OCI-LY3 (cell line): ENCODE data around the gene ARHGAP24.

ENCODE experiments used
- H2AFZ ChIP-seq: fragments of 200-600, 300-600 bp; shearing (Covaris generic); 2 replicates; pipeline ENCODE4 v1.6.0; 2014; ENCODE audit warnings: antibody characterized with exemption, low read depth, low read length
- H3K27ac ChIP-seq: fragments of 200-600, 300-600 bp; sonication (generic); 2 replicates; pipeline ENCODE4 v1.5.1; 2014; ENCODE audit warnings: mild to moderate bottlenecking, low read length, moderate library complexity, mixed read lengths
- H3K27me3 ChIP-seq: fragments of 200-600, 300-600 bp; sonication (generic); 2 replicates; pipeline ENCODE4 v1.6.1; 2014; ENCODE audit warnings: low read depth, low read length, mixed read lengths
- H3K36me3 ChIP-seq: fragments of 200-600, 300-600 bp; sonication (generic); replicated peaks from 2 replicates; pipeline ENCODE3; 2014; ENCODE audit warnings: low read depth, low read length, mixed read lengths
- H3K4me1 ChIP-seq: fragments of 300-600, 200-600 bp; sonication (generic); 2 replicates; pipeline ENCODE4 v1.6.1; 2014; ENCODE audit warnings: low read length, mixed read lengths
- H3K4me2 ChIP-seq: fragments of 200-600, 300-600 bp; sonication (generic); 2 replicates; pipeline ENCODE4 v1.6.1; 2014; ENCODE audit warnings: low read length, mixed read lengths
- H3K4me3 ChIP-seq: fragments of 300-600, 200-600 bp; sonication (generic); 2 replicates; pipeline ENCODE4 v1.5.1; 2014; ENCODE audit warnings: antibody characterized with exemption, mild to moderate bottlenecking, low read length, moderate library complexity
- H3K79me2 ChIP-seq: fragments of 300-600, 200-600 bp; shearing (Covaris generic); 2 replicates; pipeline ENCODE4 v1.6.1; 2014; ENCODE audit warnings: mild to moderate bottlenecking, low read length, mixed read lengths
- H3K9ac ChIP-seq: fragments of 300-600, 200-600 bp; shearing (Covaris generic); 2 replicates; pipeline ENCODE4 v1.6.0; 2014; ENCODE audit warnings: mild to moderate bottlenecking, low read length, moderate library complexity
- H3K9me3 ChIP-seq: fragments of 200-600, 300-600 bp; shearing (Covaris generic); 2 replicates; pipeline ENCODE4 v1.6.1; 2014; ENCODE audit warnings: low read length, mixed read lengths; ENCODE audit not compliant: insufficient read depth
- H4K20me1 ChIP-seq: fragments of 200-600, 300-600 bp; sonication (generic); 2 replicates; pipeline ENCODE4 v1.6.1; 2016; ENCODE audit warnings: low read length, mixed read lengths; ENCODE audit not compliant: insufficient read depth
- EZH2phosphoT487 ChIP-seq: fragments of 200-600 bp; shearing (Covaris generic); IDR thresholded peaks from 2 replicates; pipeline ENCODE4 v1.6.1; 2018; ENCODE audit warnings: antibody characterized with exemption, mixed run types, low read depth
- TF ChIP-seq, protein P1 (sequence below): fragments of 200-600, 300-600 bp; sonication (generic); IDR thresholded peaks from 2 replicates; pipeline ENCODE4 v1.5.1; 2014; ENCODE audit warnings: antibody characterized with exemption, low read length, low read depth

Gene ARHGAP24

DNA sequence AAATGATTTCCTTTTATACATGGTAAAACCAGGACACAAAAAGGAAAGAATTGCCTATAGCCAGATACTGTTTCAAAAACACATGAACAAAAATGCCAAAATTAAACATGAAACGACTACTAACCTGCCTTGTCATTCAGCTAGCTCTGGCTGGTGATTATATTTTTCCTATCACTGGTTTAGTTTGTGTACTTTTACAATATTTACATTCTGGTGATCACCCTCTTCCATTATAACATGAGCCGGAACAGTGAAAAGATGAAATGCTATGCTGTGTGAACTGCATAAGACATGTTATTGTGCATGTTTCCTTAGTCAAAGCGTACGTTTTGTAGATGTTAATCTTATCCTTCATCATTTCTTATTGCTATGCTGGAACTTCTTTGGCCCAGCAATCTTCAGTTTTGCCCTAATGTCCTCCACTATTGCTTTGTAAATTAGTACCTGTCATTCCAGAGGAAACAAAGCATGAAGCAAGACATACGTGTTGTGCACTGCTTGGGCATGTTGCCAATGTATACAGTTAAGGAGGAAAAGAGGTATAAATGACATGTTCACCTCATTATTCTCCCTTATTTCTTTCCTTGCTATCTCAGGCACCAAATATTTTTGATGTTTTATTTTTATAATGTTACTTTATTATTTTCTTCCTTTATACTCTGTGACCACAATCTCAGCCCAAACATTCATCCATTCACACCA, 386.3 kb downstream of the ARHGAP24 start:
- Histone ChIP-seq H3K36me3 (no peaks in the 10 kb centered on the region), H3K4me1 (no peaks in the 10 kb centered on the region)

GRCh38 chr4:85862896-85863295, 387.9 kb downstream of the ARHGAP24 start:
- Histone ChIP-seq H3K4me2 (no peak overlapping the region), H4K20me1 (peaks cover 9% of the 10 kb centered on the region; the same call in 1 of the 2 replicates), H3K27me3 (no peaks in the 10 kb centered on the region), H3K4me3 (no peak overlapping the region), H3K9ac (no peak overlapping the region), H3K4me1 (no peaks in the 10 kb centered on the region), H2AFZ (no peak overlapping the region), H3K79me2 (no peaks in the 10 kb centered on the region), H3K36me3 (no peaks in the 10 kb centered on the region), H3K9me3 (no peaks in the 10 kb centered on the region), H3K27ac (no peak overlapping the region)
- TF ChIP-seq EZH2phosphoT487 = no peak
- TF ChIP-seq, protein P1, sequence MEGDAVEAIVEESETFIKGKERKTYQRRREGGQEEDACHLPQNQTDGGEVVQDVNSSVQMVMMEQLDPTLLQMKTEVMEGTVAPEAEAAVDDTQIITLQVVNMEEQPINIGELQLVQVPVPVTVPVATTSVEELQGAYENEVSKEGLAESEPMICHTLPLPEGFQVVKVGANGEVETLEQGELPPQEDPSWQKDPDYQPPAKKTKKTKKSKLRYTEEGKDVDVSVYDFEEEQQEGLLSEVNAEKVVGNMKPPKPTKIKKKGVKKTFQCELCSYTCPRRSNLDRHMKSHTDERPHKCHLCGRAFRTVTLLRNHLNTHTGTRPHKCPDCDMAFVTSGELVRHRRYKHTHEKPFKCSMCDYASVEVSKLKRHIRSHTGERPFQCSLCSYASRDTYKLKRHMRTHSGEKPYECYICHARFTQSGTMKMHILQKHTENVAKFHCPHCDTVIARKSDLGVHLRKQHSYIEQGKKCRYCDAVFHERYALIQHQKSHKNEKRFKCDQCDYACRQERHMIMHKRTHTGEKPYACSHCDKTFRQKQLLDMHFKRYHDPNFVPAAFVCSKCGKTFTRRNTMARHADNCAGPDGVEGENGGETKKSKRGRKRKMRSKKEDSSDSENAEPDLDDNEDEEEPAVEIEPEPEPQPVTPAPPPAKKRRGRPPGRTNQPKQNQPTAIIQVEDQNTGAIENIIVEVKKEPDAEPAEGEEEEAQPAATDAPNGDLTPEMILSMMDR = no peak

More for the DNA sequence above, 386.3 kb downstream of the ARHGAP24 start:
- Histone ChIP-seq H3K27me3 (no peaks in the 10 kb centered on the region), H2AFZ (no peak overlapping the region), H3K4me2 (no peak overlapping the region), H4K20me1 (peaks cover 5% of the 10 kb centered on the region; the same call in 1 of the 2 replicates), H3K79me2 (no peaks in the 10 kb centered on the region), H3K9ac (no peak overlapping the region), H3K4me3 (no peak overlapping the region), H3K27ac (no peak overlapping the region), H3K9me3 (no peaks in the 10 kb centered on the region)
- TF ChIP-seq, protein P1 = no peak
- TF ChIP-seq EZH2phosphoT487 = no peak

GRCh38 chr4:85864259-85865205, 389.6 kb downstream of the ARHGAP24 start:
- Histone ChIP-seq H3K4me3 (no peak overlapping the region), H3K9me3 (no peaks in the 10 kb centered on the region), H2AFZ (no peak overlapping the region), H4K20me1 (peaks cover 15% of the 10 kb centered on the region), H3K27me3 (no peaks in the 10 kb centered on the region), H3K36me3 (no peaks in the 10 kb centered on the region), H3K9ac (no peak overlapping the region), H3K4me1 (no peaks in the 10 kb centered on the region), H3K79me2 (no peaks in the 10 kb centered on the region), H3K4me2 (no peak overlapping the region), H3K27ac (no peak overlapping the region)
- TF ChIP-seq EZH2phosphoT487 = no peak
- TF ChIP-seq, protein P1 = no peak

- H3K79me2 ChIP-seq = no peaks in the 10 kb centered on the region
- no peak overlapping the region for H3K4me2 ChIP-seq
Measured at GRCh38 chr4:85865256-85865655, 390.3 kb downstream of the ARHGAP24 start.

More at GRCh38 chr4:85865256-85865655, 390.3 kb downstream of the ARHGAP24 start:
- Histone ChIP-seq H3K27me3 (no peaks in the 10 kb centered on the region), H2AFZ (no peak overlapping the region), H3K9ac (no peak overlapping the region), H3K4me1 (no peaks in the 10 kb centered on the region), H3K36me3 (no peaks in the 10 kb centered on the region), H4K20me1 (peaks cover 18% of the 10 kb centered on the region), H3K4me3 (no peak overlapping the region), H3K9me3 (no peaks in the 10 kb centered on the region), H3K27ac (no peak overlapping the region)
- TF ChIP-seq, protein P1 = no peak
- TF ChIP-seq EZH2phosphoT487 = no peak
